BE2C (cell line): Measurements from ENCODE around the gene SMC1A.

Source experiments
- DNase-seq: peaks from one replicate; pipeline ENCODE4 v3.0.0-alpha.2; 2020
- H3K27me3 ChIP-seq: fragments of 250-450 bp; sonication (Bioruptor Pico); 2 replicates; pipeline ENCODE4 v1.5.1; 2020; ENCODE audit warnings: mild to moderate bottlenecking
- H3K36me3 ChIP-seq: fragments of 250-450 bp; sonication (Bioruptor Pico); 2 replicates; pipeline ENCODE4 v1.5.1; 2020; ENCODE audit warnings: mild to moderate bottlenecking
- H3K4me1 ChIP-seq: fragments of 250-450 bp; sonication (Bioruptor Pico); 2 replicates; pipeline ENCODE4 v1.5.1; 2020
- H3K4me3 ChIP-seq: 2 replicates; pipeline ENCODE4 v1.5.1; 2011; ENCODE audit warnings: low read depth, low read length
- H3K9me3 ChIP-seq: fragments of 250-450 bp; sonication (Bioruptor Pico); 2 replicates; pipeline ENCODE4 v1.5.1; 2020
- CTCF ChIP-seq: IDR thresholded peaks from 2 replicates; pipeline ENCODE4 v1.5.1; 2012; ENCODE audit warnings: mild to moderate bottlenecking, low read depth, low read length

The SMC1A gene

DNA sequence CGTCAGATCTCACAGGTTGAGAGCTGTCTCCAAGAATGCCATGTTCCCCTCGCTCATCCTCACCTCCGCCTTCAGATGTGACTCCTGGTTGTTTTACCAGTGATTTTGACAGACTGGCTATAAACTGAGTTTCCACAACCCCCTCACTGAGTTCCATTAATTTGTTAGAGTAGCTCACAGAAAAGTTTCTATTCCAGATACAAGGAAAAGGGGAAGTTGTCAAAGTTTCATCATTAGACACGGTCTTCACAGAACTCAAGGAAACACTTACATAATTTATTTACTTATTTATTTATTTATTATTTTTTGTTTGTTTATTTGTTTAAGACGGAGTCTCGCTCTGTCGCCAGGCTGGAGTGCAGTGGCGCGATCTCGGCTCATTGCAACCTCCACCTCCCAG is 85.4 kb downstream of the SMC1A start:
- H3K36me3 ChIP-seq = no peaks in the 10 kb centered on the region
- no peaks in the 10 kb centered on the region for H3K27me3 ChIP-seq
- no peak overlapping the region for H3K4me3 ChIP-seq
- no peak for TF ChIP-seq CTCF
- DNase-seq = no peak
- no peaks in the 10 kb centered on the region for H3K4me1 ChIP-seq
- no peaks in the 10 kb centered on the region for H3K9me3 ChIP-seq

GRCh38 chrX:53333853-53334252 is 88.6 kb downstream of the SMC1A start:
- Histone ChIP-seq H3K27me3 (no peaks in the 10 kb centered on the region), H3K9me3 (no peaks in the 10 kb centered on the region), H3K4me3 (no peak overlapping the region), H3K36me3 (no peaks in the 10 kb centered on the region), H3K4me1 (no peaks in the 10 kb centered on the region)
- no peak for TF ChIP-seq CTCF
- DNase-seq = no peak

GRCh38 chrX:53332204-53332603 is 90.2 kb downstream of the SMC1A start:
- Histone ChIP-seq H3K9me3 (no peaks in the 10 kb centered on the region), H3K27me3 (no peaks in the 10 kb centered on the region), H3K4me1 (no peaks in the 10 kb centered on the region), H3K36me3 (no peaks in the 10 kb centered on the region), H3K4me3 (no peak overlapping the region)
- no peak for TF ChIP-seq CTCF
- no peak for DNase-seq

- Histone ChIP-seq H3K27me3 (no peaks in the 10 kb centered on the region), H3K36me3 (no peaks in the 10 kb centered on the region), H3K4me3 (no peak overlapping the region), H3K4me1 (no peaks in the 10 kb centered on the region), H3K9me3 (no peaks in the 10 kb centered on the region)
- no peak for TF ChIP-seq CTCF
- no peak for DNase-seq
Observed at GRCh38 chrX:53330331-53330730, 92.1 kb downstream of the SMC1A start.

GRCh38 chrX:53324803-53325202 is 97.7 kb downstream of the SMC1A start:
- Histone ChIP-seq H3K9me3 (no peaks in the 10 kb centered on the region), H3K27me3 (peaks cover 28% of the 10 kb centered on the region), H3K4me3 (no peak overlapping the region), H3K4me1 (no peaks in the 10 kb centered on the region), H3K36me3 (no peaks in the 10 kb centered on the region)
- no peak for DNase-seq
- no peak for TF ChIP-seq CTCF
